Osteocyte (in vitro differentiated cells): ENCODE results near the gene STX5. TPM values are rescaled to one million over a fixed set of nuclear protein-coding genes. Genes with fewer than 3 reads are reported as not detected.
"Not testable (repeated sequence)": the region's sequence is repeated elsewhere in the genome, so short reads cannot be mapped to it uniquely, and the experiment has no call there.

Experiments used
- DNase-seq: peaks from one replicate; pipeline ENCODE4 v3.0.0; 2021; ENCODE audit warnings: mixed read lengths; ENCODE audit not compliant: unreplicated experiment; ENCODE audit errors: extremely low spot score
- H3K27ac Mint-ChIP-seq: one replicate; pipeline ENCODE4 v1.8.0; 2021; ENCODE audit warnings: mild to moderate bottlenecking, mixed read lengths; ENCODE audit not compliant: unreplicated experiment
- H3K27me3 Mint-ChIP-seq: one replicate; pipeline ENCODE4 v1.8.0; 2021; ENCODE audit warnings: mixed read lengths; ENCODE audit not compliant: unreplicated experiment
- H3K36me3 Mint-ChIP-seq: one replicate; pipeline ENCODE4 v1.8.0; 2021; ENCODE audit warnings: mixed read lengths; ENCODE audit not compliant: unreplicated experiment
- H3K4me1 Mint-ChIP-seq: one replicate; pipeline ENCODE4 v1.8.0; 2021; ENCODE audit warnings: mixed read lengths; ENCODE audit not compliant: unreplicated experiment
- H3K4me3 Mint-ChIP-seq: one replicate; pipeline ENCODE4 v1.8.0; 2021; ENCODE audit warnings: mild to moderate bottlenecking, moderate library complexity, mixed read lengths; ENCODE audit not compliant: unreplicated experiment
- H3K9me3 Mint-ChIP-seq: one replicate; pipeline ENCODE4 v1.8.0; 2021; ENCODE audit warnings: mixed read lengths; ENCODE audit not compliant: unreplicated experiment
- total RNA-seq: library from RNA; stranded (reverse); gene quantifications from 2 replicates; pipeline ENCODE4 v1.2.1, GENCODE V29; 2021
- TF ChIP-seq, protein P1 (sequence below): fragments of 200-600 bp; sonication (generic); IDR thresholded peaks from 2 replicates; pipeline ENCODE4 v1.5.0; 2021; ENCODE audit warnings: antibody characterized with exemption, mild to moderate bottlenecking, moderate library complexity

Gene STX5
- total RNA-seq, 1 donor from 2014 or later, result 71.0 TPM

- Mint-ChIP-seq H3K36me3 (no peaks in the 10 kb centered on the region), H3K4me3 (no peak overlapping the region), H3K27ac (no peak overlapping the region), H3K27me3 (no peaks in the 10 kb centered on the region), H3K4me1 (no peaks in the 10 kb centered on the region), H3K9me3 (no peaks in the 10 kb centered on the region)
- no peak for DNase-seq
- TF ChIP-seq, protein P1, sequence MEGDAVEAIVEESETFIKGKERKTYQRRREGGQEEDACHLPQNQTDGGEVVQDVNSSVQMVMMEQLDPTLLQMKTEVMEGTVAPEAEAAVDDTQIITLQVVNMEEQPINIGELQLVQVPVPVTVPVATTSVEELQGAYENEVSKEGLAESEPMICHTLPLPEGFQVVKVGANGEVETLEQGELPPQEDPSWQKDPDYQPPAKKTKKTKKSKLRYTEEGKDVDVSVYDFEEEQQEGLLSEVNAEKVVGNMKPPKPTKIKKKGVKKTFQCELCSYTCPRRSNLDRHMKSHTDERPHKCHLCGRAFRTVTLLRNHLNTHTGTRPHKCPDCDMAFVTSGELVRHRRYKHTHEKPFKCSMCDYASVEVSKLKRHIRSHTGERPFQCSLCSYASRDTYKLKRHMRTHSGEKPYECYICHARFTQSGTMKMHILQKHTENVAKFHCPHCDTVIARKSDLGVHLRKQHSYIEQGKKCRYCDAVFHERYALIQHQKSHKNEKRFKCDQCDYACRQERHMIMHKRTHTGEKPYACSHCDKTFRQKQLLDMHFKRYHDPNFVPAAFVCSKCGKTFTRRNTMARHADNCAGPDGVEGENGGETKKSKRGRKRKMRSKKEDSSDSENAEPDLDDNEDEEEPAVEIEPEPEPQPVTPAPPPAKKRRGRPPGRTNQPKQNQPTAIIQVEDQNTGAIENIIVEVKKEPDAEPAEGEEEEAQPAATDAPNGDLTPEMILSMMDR, result no peak
These were observed 14.3 kb upstream of the STX5 start for GRCh38 chr11:62846177-62846576.

DNA sequence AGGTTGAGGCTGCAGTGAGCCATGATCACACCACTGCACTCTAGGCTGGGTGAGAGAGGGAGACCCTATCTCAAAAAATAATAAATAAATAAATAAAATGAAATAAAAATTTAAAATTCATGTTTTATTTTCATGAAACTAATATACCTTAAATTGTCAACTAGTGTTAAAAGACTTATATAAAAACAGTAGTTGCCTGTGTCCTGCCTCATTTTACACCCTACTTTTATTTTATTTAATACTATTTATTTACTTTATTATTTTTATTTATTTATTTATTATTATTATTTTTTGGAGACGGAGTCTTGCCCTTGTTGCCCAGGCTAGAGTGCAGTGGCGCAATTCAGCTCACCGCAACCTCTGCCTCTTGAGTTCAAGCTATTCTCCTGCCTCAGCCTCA is 12.3 kb upstream of the STX5 start:
- Mint-ChIP-seq H3K9me3 (no peaks in the 10 kb centered on the region), H3K4me1 (peaks cover 13% of the 10 kb centered on the region), H3K27me3 (no peaks in the 10 kb centered on the region), H3K36me3 (no peaks in the 10 kb centered on the region), H3K4me3 (no peak overlapping the region), H3K27ac (no peak overlapping the region)
- no peak for DNase-seq
- TF ChIP-seq, protein P1, result no peak

DNA sequence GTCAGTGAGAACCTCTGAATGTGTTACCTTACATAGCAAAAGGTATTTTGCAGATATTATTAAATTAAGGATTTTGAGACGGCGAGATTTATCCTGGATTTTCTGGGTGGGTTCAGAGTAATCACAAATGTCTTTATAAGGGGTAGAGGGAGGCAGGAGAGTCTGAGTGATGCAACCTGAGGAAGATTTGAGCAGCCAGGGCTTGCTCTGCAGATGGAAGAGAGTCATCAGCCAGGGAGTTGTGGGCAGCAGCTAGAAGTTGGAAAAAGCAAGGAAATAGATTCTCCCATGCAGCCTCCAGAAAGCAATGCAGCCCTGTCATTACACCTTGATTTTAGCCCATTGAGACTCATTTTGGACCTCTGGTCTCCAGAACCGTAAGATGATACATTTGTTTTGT is 11.6 kb upstream of the STX5 start:
- Mint-ChIP-seq H3K4me1 (peaks cover 17% of the 10 kb centered on the region), H3K4me3 (no peak overlapping the region), H3K9me3 (no peaks in the 10 kb centered on the region), H3K36me3 (no peaks in the 10 kb centered on the region), H3K27ac (peak overlapping the region; percentile 7), H3K27me3 (no peaks in the 10 kb centered on the region)
- TF ChIP-seq, protein P1, result no peak
- DNase-seq, result no peak

DNA sequence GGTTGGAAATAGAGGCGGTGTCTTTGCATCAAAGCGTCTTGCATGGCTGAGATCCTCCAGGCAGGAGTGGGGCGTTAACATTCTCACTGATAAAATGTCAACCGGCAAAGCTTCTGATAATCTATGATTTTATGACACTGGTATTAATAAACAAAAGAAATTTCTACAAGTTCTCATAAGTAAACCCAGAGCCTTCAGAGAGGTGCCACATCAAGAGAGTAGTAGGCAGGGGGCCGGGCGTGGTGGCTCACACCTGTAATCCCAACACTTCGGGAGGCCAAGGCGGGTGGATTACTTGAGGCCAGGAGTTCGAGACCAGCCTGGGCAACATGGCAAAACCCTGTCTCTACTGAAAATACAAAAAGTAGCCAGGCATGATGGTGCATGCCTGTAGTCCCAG is 11.0 kb upstream of the STX5 start:
- not testable (repeated sequence) for H3K27me3 Mint-ChIP-seq, H3K27ac Mint-ChIP-seq, H3K4me3 Mint-ChIP-seq, H3K36me3 Mint-ChIP-seq, DNase-seq, H3K9me3 Mint-ChIP-seq
- H3K4me1 Mint-ChIP-seq, result peaks cover 17% of the 10 kb centered on the region

DNA sequence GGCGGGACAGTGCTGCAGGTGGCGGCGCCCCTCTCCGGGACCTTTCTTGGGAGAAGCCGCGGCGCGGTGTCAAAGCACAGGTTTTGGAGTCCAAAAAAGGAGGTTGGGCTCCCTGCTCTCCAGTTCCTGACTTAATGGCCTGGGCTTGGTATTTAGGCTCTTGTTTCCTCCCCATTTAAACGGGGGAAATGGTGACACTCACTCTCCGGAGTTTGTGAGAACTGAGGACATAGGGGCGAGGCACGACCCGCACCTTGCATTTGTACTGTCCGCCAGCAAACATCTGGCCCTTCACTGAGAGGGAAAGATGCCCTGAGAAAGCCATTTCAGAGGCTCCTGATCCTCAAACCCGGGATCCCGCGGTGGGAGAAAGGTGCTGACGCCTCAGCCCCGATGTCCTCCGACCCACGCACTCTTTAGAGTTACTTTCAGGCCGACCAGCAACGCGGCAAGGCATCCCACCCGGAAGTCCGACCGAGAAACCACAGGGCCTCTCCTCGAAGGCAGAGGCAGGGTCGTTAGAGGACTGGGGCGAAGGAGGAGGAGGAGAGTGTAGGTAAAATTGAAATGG is 10.4 kb upstream of the STX5 start:
- H3K4me3 Mint-ChIP-seq, result no peak overlapping the region
- no peaks in the 10 kb centered on the region for H3K9me3 Mint-ChIP-seq
- peaks cover 22% of the 10 kb centered on the region for H3K4me1 Mint-ChIP-seq
- no peaks in the 10 kb centered on the region for H3K27me3 Mint-ChIP-seq
- peaks cover 5% of the 10 kb centered on the region for H3K36me3 Mint-ChIP-seq
- TF ChIP-seq, protein P1, result no peak
- no peak overlapping the region for H3K27ac Mint-ChIP-seq
- DNase-seq, result no peak
